Thoracic aorta (tissue), 2 donors: ENCODE results near the gene NAT8L. TPM values are rescaled to one million over a fixed set of nuclear protein-coding genes. Genes with fewer than 3 reads are reported as not detected.

ENCODE experiments used
- ATAC-seq: fragments of 150-250 bp; one replicate; pipeline ENCODE4 v1.8.0; 2017; ENCODE audit warnings: low read depth; ENCODE audit not compliant: insufficient number of reproducible peaks, low FRiP score
- DNase-seq: peaks from one replicate; pipeline ENCODE4 v3.0.0-alpha.2; 2020; ENCODE audit warnings: low spot score
- H3K27ac ChIP-seq, 2 donors: fragments of 200-600 bp; sonication (generic); 1 replicate in 1 of 2; 2 replicates in 1 of 2; pipeline ENCODE4 v1.5.1; 2016; ENCODE audit warnings: mild to moderate bottlenecking in 2 of 2, moderate library complexity in 2 of 2
- H3K27me3 ChIP-seq: fragments of 200-600 bp; sonication (generic); replicated peaks from 2 replicates; pipeline ENCODE4 v1.6.0; 2016; ENCODE audit warnings: mild to moderate bottlenecking; ENCODE audit not compliant: insufficient read depth
- H3K36me3 ChIP-seq: fragments of 200-600 bp; sonication (generic); one replicate; pipeline ENCODE4 v1.5.1; 2016
- H3K4me1 ChIP-seq, 2 donors: fragments of 200-600 bp; sonication (generic); 1 replicate in 1 of 2; 2 replicates in 1 of 2; pipeline versions ENCODE4 v1.5.1 to v1.6.0; 2016; ENCODE audit warnings: low read depth in 2 of 2, mild to moderate bottlenecking in 1 of 2; ENCODE audit not compliant: control insufficient read depth in 1 of 2
- H3K4me3 ChIP-seq: fragments of 200-600 bp; sonication (generic); 2 replicates; pipeline ENCODE4 v1.5.1; 2016; ENCODE audit warnings: mild to moderate bottlenecking
- H3K9me3 ChIP-seq: fragments of 200-600 bp; sonication (generic); 2 replicates; pipeline ENCODE4 v1.5.1; 2016
- total RNA-seq, 2 donors: library from RNA; depleted of rRNA; stranded (reverse); fragments of >200 nt; gene quantifications; one replicate each; pipeline versions ENCODE4 v1.1.0 to v1.2.3, GENCODE V29; 2016
- TF ChIP-seq, protein P1 (sequence below): fragments of 200-600 bp; sonication (generic); IDR thresholded peaks from one replicate; pipeline ENCODE4 v1.5.1; 2019; ENCODE audit warnings: antibody characterized with exemption

The NAT8L gene
- total RNA-seq, 2 donors from 2014 or later, result under 0.01 TPM; not detected in 1

DNA sequence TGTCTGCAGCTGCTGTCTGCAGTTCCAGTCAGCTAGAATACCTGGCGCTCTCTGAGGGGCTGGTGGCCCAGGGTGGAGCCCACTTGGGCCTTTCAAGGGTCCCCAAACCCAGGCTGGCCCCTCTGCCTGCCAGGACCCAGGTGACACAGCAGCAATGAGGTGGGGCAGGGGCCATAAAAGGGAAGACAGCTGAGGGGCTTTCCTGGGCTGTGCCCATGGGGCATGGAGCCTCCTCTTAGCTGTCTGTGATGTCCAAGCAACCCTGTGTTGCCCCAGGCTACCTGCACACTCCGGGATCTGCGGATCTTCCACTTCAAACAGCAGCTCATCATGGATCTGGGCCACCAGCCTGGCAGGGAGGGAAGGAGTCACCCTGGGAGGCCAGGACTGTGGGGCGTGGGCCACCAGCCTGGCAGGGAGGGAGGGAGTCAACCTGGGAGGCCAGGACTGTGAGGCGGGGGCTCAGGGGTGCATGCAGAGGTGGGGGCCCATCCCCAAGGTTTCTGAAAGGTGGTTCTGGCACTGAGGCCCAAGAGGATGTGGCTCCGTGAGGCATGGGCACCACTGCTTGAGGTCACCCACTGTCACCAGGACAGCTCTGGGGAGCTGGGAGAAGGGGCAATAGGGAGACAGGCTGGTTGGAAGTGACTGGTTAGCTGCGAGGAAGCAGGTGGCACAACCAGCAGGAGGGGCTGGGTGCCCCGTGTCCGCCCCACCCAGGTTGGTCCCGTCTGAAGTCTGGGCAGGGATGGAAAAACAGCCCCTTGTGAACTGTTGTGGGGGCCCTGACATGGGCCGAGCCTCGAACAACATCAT lies 16.3 kb downstream of the NAT8L start:
- no peaks in the 10 kb centered on the region for H3K4me1 ChIP-seq
- no peak overlapping the region for H3K27ac ChIP-seq
- no peaks in the 10 kb centered on the region for H3K27me3 ChIP-seq
- no peak overlapping the region for H3K4me3 ChIP-seq
- no peaks in the 10 kb centered on the region for H3K9me3 ChIP-seq
- ATAC-seq (no peak), DNase-seq (no peak)
- no peaks in the 10 kb centered on the region for H3K36me3 ChIP-seq
- TF ChIP-seq, protein P1, sequence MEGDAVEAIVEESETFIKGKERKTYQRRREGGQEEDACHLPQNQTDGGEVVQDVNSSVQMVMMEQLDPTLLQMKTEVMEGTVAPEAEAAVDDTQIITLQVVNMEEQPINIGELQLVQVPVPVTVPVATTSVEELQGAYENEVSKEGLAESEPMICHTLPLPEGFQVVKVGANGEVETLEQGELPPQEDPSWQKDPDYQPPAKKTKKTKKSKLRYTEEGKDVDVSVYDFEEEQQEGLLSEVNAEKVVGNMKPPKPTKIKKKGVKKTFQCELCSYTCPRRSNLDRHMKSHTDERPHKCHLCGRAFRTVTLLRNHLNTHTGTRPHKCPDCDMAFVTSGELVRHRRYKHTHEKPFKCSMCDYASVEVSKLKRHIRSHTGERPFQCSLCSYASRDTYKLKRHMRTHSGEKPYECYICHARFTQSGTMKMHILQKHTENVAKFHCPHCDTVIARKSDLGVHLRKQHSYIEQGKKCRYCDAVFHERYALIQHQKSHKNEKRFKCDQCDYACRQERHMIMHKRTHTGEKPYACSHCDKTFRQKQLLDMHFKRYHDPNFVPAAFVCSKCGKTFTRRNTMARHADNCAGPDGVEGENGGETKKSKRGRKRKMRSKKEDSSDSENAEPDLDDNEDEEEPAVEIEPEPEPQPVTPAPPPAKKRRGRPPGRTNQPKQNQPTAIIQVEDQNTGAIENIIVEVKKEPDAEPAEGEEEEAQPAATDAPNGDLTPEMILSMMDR, result no peak

DNA sequence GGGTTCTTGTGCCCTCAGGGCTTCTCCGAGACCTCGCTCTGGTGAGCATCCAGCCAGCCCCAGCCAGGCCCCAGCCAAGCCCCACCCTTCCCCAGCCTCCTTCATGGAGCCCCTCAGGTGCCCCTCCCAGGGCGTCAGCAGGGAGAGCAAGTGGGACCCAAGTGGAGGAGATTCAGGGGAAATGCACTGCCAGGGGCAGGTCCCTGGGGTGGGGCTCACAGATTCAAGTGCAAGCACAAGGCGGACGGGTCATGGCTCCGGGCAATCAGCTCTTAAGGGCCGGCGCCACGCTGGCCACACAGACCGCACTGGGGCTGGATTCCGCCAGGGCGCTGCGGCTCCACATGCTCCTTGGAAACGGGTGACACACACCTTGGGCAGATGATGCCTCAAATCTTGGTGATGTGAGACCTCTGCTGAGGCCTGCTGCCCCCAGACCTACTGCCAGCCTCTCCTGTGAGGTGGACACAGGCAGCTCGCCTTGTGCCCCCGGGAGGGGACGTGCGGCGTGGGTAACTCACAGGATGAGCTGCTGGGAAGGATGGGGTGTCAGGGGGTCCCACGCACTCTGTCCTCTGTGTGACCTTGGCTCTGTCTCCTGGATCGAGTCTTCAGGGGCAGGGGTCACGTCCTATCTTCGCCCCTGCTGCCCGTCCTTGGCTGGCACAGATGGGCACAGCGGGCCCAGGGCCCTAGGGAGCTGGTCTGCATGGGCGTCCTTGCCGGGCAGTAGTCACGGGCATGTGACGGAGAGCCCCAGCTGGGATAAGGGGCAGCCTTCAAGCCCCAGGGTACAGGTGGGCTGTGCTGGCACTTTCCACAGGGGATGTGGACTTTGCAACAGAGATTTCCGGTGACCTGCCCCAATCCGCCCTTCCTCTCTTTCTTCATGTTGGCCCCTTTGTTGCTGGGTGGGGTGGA lies 17.1 kb downstream of the NAT8L start:
- Histone ChIP-seq H3K27ac (no peak overlapping the region), H3K9me3 (no peaks in the 10 kb centered on the region), H3K4me3 (no peak overlapping the region), H3K4me1 (no peaks in the 10 kb centered on the region), H3K36me3 (no peaks in the 10 kb centered on the region), H3K27me3 (no peaks in the 10 kb centered on the region)
- DNase-seq, result no peak
- ATAC-seq, result no peak
- TF ChIP-seq, protein P1, result no peak

DNA sequence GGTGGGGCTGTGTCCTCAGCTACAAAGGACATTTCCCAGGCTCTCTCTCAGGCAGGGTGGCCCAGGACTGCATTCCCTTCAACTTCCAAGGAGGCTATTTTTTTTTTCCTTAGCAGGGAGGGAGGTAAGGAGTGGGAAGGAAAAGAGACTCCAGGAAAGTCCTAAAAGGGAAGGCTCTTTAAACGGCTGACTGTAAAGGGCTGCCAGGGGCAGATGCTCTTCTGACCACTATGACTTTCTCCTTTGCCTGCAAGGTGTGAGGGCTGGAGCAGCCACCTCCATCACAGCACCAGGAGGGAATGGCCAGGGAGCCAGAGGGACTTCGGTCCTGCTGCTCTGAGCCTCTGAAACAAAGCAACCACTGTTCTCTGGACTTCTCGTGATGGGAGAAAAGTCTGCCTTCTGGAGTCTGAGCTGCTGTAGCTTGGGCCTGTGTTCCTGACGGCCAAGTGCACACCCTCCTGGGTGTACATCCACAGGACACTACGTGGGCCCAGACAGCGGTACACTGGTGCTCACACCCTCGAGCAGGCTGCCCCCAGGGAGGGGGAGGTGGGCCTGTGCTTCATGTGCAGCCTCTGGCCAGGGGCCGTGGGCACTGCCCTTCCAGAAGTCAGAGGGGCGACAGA lies 17.9 kb downstream of the NAT8L start:
- Histone ChIP-seq H3K36me3 (no peaks in the 10 kb centered on the region), H3K9me3 (no peaks in the 10 kb centered on the region), H3K27ac (no peak overlapping the region), H3K4me1 (no peaks in the 10 kb centered on the region), H3K4me3 (no peak overlapping the region), H3K27me3 (no peaks in the 10 kb centered on the region)
- DNase-seq, result no peak
- TF ChIP-seq, protein P1, result no peak
- no peak for ATAC-seq

DNA sequence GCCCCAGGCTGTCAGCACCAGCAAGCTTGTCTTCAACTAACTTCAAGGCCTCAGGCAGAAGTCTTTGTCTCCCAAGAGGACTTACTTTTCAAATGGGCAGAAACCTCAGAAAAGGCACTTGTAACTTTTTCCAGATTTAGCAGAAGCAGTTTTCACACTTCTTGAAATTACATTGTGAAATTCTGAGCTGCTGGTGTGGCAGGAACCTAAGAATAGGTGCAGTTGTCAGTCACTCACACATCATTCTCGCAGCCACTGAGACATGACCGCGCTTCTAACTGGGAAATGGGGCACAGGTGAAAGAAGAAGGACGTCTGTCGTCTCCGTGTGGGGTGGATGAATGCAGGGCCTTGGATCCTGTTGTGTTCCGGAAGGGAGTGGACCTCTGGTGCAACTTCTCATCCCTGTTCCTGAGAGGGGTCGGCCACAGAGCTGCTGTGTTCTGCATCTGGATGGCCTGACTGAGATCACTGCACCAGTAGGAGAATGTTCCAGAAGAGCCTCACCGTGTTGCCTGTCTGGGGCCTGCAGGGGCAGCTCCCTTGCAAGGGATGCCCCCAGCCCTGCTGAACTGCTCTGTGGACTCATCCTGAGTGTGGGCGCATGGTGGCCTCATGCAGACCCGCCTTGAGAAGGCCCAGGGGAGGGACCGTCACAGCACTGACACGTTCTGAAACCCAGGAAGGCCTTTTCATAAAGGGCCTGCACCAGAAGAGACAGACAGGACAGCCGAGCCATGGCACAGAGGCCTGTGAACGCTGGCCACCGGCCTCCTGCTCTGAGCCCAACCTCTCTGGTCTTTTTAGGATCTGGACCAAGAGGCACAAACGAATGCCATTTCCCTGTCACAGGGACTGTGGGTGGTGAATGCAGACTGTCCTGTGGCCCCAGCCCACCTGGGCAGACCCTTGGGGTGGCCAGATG lies 18.7 kb downstream of the NAT8L start:
- no peak for DNase-seq

More for the DNA sequence above, 18.7 kb downstream of the NAT8L start:
- Histone ChIP-seq H3K27me3 (no peaks in the 10 kb centered on the region), H3K4me3 (no peak overlapping the region), H3K27ac (no peak overlapping the region), H3K9me3 (no peaks in the 10 kb centered on the region), H3K36me3 (no peaks in the 10 kb centered on the region), H3K4me1 (no peaks in the 10 kb centered on the region)
- ATAC-seq, result no peak
- TF ChIP-seq, protein P1, result no peak
